ENCODE results near the gene MYCBP2.
"Not testable (repeated sequence)": the region's sequence is repeated elsewhere in the genome, so short reads cannot be mapped to it uniquely, and the experiment has no call there.

The MYCBP2 gene

GRCh38 chr13:77019756-77020155 lies 307.1 kb downstream of the MYCBP2 start:
- no peak for DNase-seq

GRCh38 chr13:77016888-77017623 lies 309.8 kb downstream of the MYCBP2 start:
- DNase-seq: no peak

- no peak for DNase-seq
Observed at GRCh38 chr13:77016251-77016812, 310.6 kb downstream of the MYCBP2 start.

- no peak for DNase-seq
Observed at GRCh38 chr13:77014906-77015685, 311.8 kb downstream of the MYCBP2 start.

- DNase-seq: no peak
Observed at GRCh38 chr13:77013853-77014542, 312.9 kb downstream of the MYCBP2 start.

GRCh38 chr13:77009719-77010118 lies 317.2 kb downstream of the MYCBP2 start:
- DNase-seq: not testable (repeated sequence)

GRCh38 chr13:77009011-77009410 lies 317.9 kb downstream of the MYCBP2 start:
- peak in 1 of 2 experiments; percentile 24 for DNase-seq

GRCh38 chr13:77008337-77008736 lies 318.6 kb downstream of the MYCBP2 start:
- not testable (repeated sequence) for DNase-seq

- DNase-seq: no peak
Observed at GRCh38 chr13:77002590-77003190, 324.2 kb downstream of the MYCBP2 start.

- DNase-seq: no peak
Observed at GRCh38 chr13:77001963-77002587, 324.8 kb downstream of the MYCBP2 start.

GRCh38 chr13:77001540-77001939 lies 325.4 kb downstream of the MYCBP2 start:
- DNase-seq: no peak

GRCh38 chr13:77000475-77000874 lies 326.4 kb downstream of the MYCBP2 start:
- no peak for DNase-seq

All from activated CD4-positive, alpha-beta T cell treated with anti-CD3 and anti-CD28 coated beads, Interleukin-2, amount 50 U/mL, for 48 hours (primary cell).